Activated T-cell treated with anti-CD3 and anti-CD28 coated beads, Interleukin-2, amount 50 U/mL, for 1 hour (primary cell): ENCODE data around the gene CHST8.

Experiments used
- DNase-seq: peaks from one replicate; pipeline ENCODE4 v3.0.0-alpha.2; 2020

The CHST8 gene

GRCh38 chr19:33799476-33799875, 177.7 kb downstream of the CHST8 start:
- DNase-seq, result no peak

GRCh38 chr19:33800012-33800680, 178.4 kb downstream of the CHST8 start:
- DNase-seq, result no peak

- no peak for DNase-seq
Measured at GRCh38 chr19:33801411-33801810, 179.7 kb downstream of the CHST8 start.

DNA sequence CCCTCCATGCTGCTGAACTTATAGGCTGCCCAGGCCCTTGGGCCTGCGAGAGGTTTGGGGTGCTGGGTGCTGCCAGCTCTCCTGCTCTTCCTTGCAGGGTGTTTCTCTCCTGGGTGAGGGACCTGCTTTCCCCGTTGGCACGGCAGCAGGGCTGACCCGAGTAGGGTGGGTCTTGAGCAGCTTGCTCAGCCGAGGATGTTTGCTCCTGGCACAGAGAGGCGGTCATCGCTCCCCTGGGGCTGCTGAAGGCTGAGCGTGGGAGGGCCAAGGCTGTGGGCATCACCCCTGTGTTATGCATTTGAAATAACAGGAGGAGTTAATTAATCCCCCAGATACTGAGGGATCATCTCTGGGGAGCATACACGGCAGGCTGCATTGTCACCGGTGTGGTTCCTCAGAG, 180.2 kb downstream of the CHST8 start:
- DNase-seq, result no peak

GRCh38 chr19:33802801-33803200, 181.0 kb downstream of the CHST8 start:
- no peak for DNase-seq

- DNase-seq, result no peak
Measured at GRCh38 chr19:33803383-33803782, 181.6 kb downstream of the CHST8 start.

DNA sequence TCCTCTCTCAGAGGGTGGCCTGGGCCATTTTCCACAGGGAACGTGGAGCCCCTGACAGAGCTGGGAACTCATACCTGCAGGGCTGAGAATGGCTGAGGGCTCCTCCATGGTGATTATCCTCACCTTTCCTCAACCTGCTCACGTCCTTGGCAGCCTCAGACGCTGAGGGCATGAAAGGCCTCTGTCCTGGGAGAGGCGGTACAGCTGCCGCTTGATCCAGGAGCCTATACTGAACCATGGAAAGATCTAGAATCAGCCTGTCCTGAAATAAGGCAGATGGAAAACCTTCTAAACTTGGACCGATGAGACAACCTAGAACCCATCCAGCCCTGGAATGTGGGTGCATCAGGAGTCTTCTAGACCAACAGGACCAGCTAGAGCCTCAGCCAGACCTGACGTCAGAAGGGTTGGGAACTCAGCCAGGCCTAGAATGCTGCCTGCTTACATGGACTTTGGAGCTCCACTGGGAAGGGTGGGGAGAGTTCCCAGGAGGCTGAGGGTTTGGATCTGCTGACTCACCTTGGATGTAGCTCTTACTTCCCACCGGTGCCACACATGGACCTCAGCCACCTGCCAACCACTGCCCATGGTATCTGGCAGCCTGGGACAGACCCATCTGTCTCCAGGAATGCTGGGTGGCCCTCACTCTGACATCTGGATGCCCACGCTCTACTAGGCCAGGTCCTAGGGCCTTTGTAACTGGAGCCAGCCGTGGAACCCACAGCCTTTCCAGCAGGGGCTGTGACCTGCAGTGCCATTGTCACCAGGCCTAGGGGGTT, 182.5 kb downstream of the CHST8 start:
- no peak for DNase-seq

GRCh38 chr19:33805313-33805712, 183.6 kb downstream of the CHST8 start:
- no peak for DNase-seq

DNA sequence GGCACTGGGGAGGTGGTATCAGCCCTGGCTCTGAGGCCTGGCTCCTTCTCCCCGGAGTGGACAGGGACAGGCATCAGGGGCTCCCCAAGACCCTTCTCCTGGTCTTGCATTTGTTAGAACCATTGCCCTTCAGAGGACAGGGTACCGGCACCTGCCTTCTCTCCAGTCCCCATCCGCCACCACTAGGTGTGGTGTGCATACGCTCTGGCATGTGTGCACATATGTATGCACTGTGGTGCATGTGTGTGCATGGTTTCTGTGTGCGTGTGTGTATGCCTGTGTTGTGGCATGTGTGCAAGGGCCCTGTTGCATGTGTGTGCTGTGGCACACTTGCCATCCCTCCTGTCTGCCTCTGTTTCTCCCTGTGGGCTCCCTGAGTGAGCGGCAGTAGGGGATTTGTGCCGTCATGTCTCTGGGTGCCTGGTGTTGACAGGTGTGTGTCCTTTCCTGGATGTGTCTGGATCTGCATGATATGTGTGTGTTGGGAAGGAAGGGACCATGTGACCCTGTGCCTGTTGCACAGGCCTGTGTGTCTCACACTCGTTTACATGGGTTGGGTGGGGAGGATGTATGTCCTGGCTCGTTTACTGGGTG, 184.2 kb downstream of the CHST8 start:
- no peak for DNase-seq

DNA sequence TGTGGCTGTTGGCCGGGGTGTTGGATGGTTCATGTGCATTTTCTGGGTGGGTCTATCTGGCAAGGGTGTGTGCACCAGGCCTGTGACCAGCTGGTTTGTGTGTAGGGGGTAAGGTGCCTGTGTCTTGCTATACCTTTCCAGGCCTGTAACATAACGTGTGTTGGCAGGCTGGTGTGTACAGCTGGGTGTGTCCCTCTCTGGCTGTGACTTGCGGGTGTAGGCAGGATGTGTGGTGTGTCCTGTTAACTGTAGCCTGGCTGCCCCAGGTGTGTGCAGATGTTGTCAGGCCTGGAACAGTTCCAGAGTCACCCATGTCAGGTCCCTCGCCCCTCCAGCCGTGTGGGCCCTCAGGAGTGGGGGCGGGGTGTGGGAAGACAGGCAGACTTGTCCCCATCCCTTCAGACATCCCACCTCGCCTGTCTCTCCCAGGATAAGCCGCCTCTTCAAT, 184.7 kb downstream of the CHST8 start:
- no peak for DNase-seq

DNA sequence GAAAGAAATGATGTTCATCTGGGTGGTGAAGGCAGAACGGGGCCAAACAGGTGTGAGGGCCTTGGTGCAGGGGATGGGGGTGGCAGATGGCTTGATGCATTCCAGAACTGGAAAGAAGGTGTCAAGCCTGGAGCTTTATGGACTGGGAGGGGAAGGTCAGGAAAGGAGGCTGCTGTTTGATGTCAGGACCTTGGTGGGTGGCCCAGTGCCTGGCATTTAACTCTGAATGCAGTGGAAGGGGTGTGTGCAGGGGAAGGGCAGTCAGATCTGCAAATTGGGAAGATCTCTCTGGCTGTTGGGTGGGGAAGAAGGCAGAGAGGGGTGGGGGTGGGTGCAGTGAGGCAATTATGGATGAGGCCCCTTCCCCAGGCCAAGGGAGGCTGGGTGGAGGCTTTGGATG, 186.6 kb downstream of the CHST8 start:
- DNase-seq, result no peak

- DNase-seq, result no peak
Measured at GRCh38 chr19:33809960-33810359, 188.2 kb downstream of the CHST8 start.

GRCh38 chr19:33810821-33811220, 189.1 kb downstream of the CHST8 start:
- DNase-seq, result no peak

DNA sequence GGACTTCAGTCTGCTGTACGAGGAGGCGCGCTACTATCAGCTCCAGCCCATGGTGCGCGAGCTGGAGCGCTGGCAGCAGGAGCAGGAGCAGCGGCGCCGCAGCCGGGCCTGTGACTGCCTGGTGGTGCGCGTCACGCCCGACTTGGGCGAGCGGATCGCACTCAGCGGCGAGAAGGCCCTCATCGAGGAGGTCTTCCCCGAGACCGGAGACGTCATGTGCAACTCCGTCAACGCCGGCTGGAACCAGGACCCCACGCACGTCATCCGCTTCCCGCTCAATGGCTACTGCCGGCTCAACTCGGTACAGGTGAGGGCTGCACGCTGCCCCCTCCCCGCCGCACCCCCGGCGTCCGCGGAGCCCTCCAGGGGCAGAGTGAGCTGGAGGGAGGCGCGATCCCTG, 189.5 kb downstream of the CHST8 start:
- no peak for DNase-seq

DNA sequence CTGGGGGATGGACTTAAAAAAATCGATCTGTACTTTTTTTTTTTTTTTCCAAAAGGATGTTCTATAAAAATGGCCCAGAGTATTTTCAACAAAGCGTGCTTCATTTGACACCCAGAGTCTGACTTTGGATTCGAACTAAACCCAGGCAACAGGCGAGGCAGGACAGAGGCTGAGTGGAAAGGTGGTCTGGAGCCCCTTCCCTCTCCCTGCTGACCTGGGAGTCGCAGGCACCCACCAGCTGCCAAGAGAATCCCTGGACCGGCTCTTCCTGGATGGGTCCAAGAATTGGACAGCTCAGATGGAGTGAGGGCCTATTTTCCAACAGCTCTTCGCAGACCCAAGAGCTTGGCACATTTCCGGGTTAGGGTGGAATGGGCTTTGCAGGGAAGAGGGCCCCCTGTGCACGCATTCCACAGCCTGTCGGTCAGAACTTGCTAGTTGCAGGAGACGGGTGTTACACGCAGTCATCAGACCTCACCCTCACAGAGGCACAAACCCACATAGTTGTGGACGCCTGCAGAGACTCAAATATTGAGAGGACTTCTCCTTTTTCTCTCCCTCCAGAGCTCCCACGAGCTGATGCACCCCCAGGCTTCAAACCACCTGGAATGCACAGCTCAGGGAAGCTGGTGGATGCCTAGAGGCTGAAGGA, 190.1 kb downstream of the CHST8 start:
- DNase-seq, result no peak

DNA sequence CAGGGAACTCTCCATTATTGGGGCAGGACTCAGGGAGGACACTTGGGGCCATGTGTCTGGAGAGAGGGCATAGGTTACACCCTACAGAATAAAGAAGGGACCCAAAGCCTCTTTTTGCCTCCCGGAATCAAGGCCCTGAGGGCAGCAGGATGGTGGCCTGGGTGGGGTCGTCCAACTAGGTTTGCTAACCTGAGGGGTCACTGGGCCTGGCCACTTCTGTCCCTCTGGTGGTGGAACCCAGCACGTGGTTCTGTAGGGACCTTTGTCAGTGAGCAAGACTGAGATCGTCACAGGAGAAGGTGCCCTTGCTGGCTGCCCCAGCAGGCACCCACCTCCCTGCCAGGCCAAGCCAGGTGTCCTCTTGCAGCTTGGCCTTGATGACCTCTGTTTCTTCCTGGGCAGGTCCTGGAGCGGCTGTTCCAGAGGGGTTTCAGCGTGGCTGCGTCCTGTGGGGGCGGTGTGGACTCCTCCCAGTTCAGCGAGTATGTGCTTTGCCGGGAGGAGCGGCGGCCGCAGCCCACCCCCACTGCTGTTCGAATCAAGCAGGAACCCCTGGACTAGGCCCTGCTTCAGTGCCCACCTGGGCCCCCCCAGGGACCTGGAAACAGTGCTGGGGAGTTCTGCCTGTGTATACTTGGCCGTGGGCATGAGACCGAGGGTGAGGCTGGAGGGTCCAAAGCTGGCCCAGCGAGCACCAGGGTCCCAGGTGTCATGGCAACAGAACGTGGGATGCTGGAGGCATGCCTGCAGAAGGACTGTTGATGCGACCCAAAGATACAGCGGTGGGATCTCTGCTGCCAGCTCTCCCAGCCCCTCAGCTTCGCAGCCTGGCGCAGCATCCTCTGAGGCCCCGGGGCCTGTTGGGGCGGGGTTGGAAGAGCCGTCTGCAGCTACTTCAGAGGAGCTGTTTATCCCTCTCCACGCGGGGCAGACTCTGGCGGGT, 190.9 kb downstream of the CHST8 start:
- DNase-seq, result no peak

DNA sequence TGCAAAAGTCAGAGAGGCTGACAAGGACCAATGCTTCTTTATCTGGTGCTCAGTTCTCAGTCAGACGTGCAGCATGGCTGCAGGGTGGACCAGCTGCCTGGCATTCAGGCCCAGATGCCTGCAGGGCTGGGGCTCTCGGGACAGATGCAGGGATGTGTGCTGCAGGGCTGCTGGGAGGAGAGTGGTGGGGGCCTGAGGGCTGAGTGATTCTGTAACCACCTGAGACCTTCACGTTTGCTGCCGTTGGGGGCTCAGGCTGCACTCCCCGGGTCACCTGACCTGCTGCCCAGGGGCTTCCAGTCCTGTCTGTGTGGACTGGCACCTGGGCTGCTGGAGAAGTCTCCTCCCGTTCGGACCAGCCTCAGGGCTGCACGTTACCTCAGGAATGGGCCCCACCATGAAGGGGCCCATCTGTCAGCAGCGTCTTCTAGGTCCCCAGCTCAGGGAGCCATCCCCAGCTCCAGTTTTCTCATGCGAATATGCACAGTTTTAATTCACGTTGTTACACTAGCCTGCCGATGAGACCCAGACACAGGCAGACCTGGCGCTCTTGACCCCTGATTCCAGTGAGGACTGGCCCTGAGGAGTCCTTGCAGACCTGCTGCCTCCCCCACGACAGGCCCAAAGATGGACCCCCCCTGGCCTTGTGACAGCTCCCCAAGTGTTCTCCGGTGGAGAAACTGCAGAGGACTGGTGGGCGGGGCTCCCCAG, 191.8 kb downstream of the CHST8 start:
- no peak for DNase-seq

- no peak for DNase-seq
Measured at GRCh38 chr19:33814181-33815165, 192.7 kb downstream of the CHST8 start.

- DNase-seq, result no peak
Measured at GRCh38 chr19:33815380-33816340, 193.9 kb downstream of the CHST8 start.
